CD4-positive, CD25-positive, alpha-beta regulatory T cell (primary cell): ENCODE results near the gene BMPR1A. TPM values are rescaled to one million over a fixed set of nuclear protein-coding genes. Genes with fewer than 3 reads are reported as not detected.

Experiments used
- ATAC-seq, 2 donors: fragments of 150-1000 bp; cut with Tn5 transposase; one replicate each; pipeline ENCODE4 v1.10.0; 2021; ENCODE audit warnings: low read depth in 2 of 2, moderate number of reproducible peaks in 2 of 2, moderate library complexity in 1 of 2
- DNase-seq, 3 donors: peaks; one replicate each; pipeline versions ENCODE4 v3.0.0 to v3.0.0-alpha.2; 2012 to 2022; ENCODE audit warnings: mixed read lengths in 1 of 3
- H3K27ac ChIP-seq: one replicate; pipeline ENCODE4 v1.7.0; 2013; ENCODE audit warnings: mild to moderate bottlenecking, low read length; ENCODE audit not compliant: insufficient read depth, poor library complexity, severe bottlenecking
- H3K27me3 ChIP-seq: one replicate; pipeline ENCODE4 v1.7.0; 2013; ENCODE audit warnings: low read length; ENCODE audit not compliant: control insufficient read depth, insufficient read depth
- H3K36me3 ChIP-seq: one replicate; pipeline ENCODE4 v1.7.0; 2013; ENCODE audit warnings: mild to moderate bottlenecking, low read length, moderate library complexity; ENCODE audit not compliant: control insufficient read depth, insufficient read depth
- H3K4me1 ChIP-seq: 2 replicates; pipeline ENCODE4 v1.7.0; 2013; ENCODE audit warnings: mild to moderate bottlenecking, low read length; ENCODE audit not compliant: insufficient read depth, control insufficient read depth, poor library complexity, severe bottlenecking
- H3K4me3 ChIP-seq: one replicate; pipeline ENCODE4 v1.7.0; 2013; ENCODE audit warnings: low read depth, mild to moderate bottlenecking, low read length, moderate library complexity
- H3K9me3 ChIP-seq, 2 experiments: 1 replicate in 1 of 2; 2 replicates in 1 of 2; pipeline ENCODE4 v1.7.0; 2013; ENCODE audit warnings: low read length in 2 of 2, mild to moderate bottlenecking in 1 of 2, moderate library complexity in 1 of 2; ENCODE audit not compliant: control insufficient read depth in 2 of 2
- H3K27ac Mint-ChIP-seq, 3 donors: one replicate each; pipeline ENCODE4 v1.8.0; 2020 to 2022; ENCODE audit warnings: mild to moderate bottlenecking in 3 of 3, mixed read lengths in 3 of 3, moderate library complexity in 2 of 3
- H3K27me3 Mint-ChIP-seq: one replicate; pipeline ENCODE4 v1.8.0; 2022; ENCODE audit warnings: mild to moderate bottlenecking, mixed read lengths
- H3K36me3 Mint-ChIP-seq: one replicate; pipeline ENCODE4 v1.8.0; 2020; ENCODE audit warnings: mixed read lengths
- H3K4me1 Mint-ChIP-seq, 4 donors: one replicate each; pipeline ENCODE4 v1.8.0; 2020 to 2022; ENCODE audit warnings: mixed read lengths in 4 of 4, mild to moderate bottlenecking in 1 of 4
- H3K4me3 Mint-ChIP-seq, 4 donors: one replicate each; pipeline ENCODE4 v1.8.0; 2020 to 2022; ENCODE audit warnings: mild to moderate bottlenecking in 4 of 4, mixed read lengths in 4 of 4, moderate library complexity in 3 of 4
- H3K9me3 Mint-ChIP-seq, 7 donors: one replicate each; pipeline ENCODE4 v1.8.0; 2020 to 2022; ENCODE audit warnings: mixed read lengths in 7 of 7, mild to moderate bottlenecking in 3 of 7, moderate library complexity in 2 of 7
- polyA plus RNA-seq, 4 donors: library from polyadenylated mRNA; unstranded; fragments of 300-500 nt; fragmentation: Illumina TruSeq; gene quantifications; one replicate each; pipeline ENCODE4 v1.2.3, GENCODE V29; 2021
- total RNA-seq: library from RNA; stranded (reverse); gene quantifications from one replicate; pipeline ENCODE4 v1.2.3, GENCODE V29; 2022

BMPR1A gene
- total and polyA plus RNA-seq, 5 donors from 2014 or later, result 2.2 to 8.8 (median 4.2) TPM

- H3K27me3 Mint-ChIP-seq, result peaks cover 5% of the 10 kb centered on the region
- H3K9me3 Mint-ChIP-seq, result no peaks in the 10 kb centered on the region
- DNase-seq (no peak), ATAC-seq (no peak)
- no peaks in the 10 kb centered on the region for H3K9me3 ChIP-seq
- H3K27ac ChIP-seq, result no peak overlapping the region
- H3K27ac Mint-ChIP-seq, result peak overlapping the region in 2 of 3 donors; percentile 55 to 83
- H3K27me3 ChIP-seq, result no peaks in the 10 kb centered on the region
- no peak overlapping the region for H3K4me3 ChIP-seq
- H3K4me1 ChIP-seq, result no peaks in the 10 kb centered on the region
- H3K4me3 Mint-ChIP-seq, result no peak overlapping the region
- no peaks in the 10 kb centered on the region for H3K36me3 ChIP-seq
- peaks cover 5 to 20% (median 12%) of the 10 kb centered on the region in 4 donors for H3K4me1 Mint-ChIP-seq
- H3K36me3 Mint-ChIP-seq, result peaks cover 4% of the 10 kb centered on the region
Measured at GRCh38 chr10:86799188-86799845, 42.9 kb downstream of the BMPR1A start.

- H3K36me3 ChIP-seq, result no peaks in the 10 kb centered on the region
- H3K4me3 Mint-ChIP-seq, result no peak overlapping the region
- no peak overlapping the region for H3K4me3 ChIP-seq
- H3K27ac ChIP-seq, result no peak overlapping the region
- H3K9me3 ChIP-seq, result no peaks in the 10 kb centered on the region
- ATAC-seq (no peak), DNase-seq (no peak)
- no peaks in the 10 kb centered on the region for H3K4me1 ChIP-seq
- H3K27me3 ChIP-seq, result no peaks in the 10 kb centered on the region
- H3K27me3 Mint-ChIP-seq, result peaks cover 5% of the 10 kb centered on the region
- H3K4me1 Mint-ChIP-seq, result peaks cover 3 to 16% (median 12%) of the 10 kb centered on the region in 4 donors
- no peaks in the 10 kb centered on the region for H3K9me3 Mint-ChIP-seq
- no peak overlapping the region for H3K27ac Mint-ChIP-seq
- peaks cover 4% of the 10 kb centered on the region for H3K36me3 Mint-ChIP-seq
Measured at GRCh38 chr10:86801995-86802394, 45.6 kb downstream of the BMPR1A start.

- Mint-ChIP-seq H3K27me3 (peaks cover 5% of the 10 kb centered on the region), H3K36me3 (peaks cover 4% of the 10 kb centered on the region), H3K27ac (no peak overlapping the region), H3K4me3 (no peak overlapping the region), H3K9me3 (no peaks in the 10 kb centered on the region), H3K4me1 (peaks cover 3 to 15% (median 12%) of the 10 kb centered on the region in 4 donors)
- no peaks in the 10 kb centered on the region for H3K4me1 ChIP-seq
- no peaks in the 10 kb centered on the region for H3K36me3 ChIP-seq
- no peak for DNase-seq
- no peak overlapping the region for H3K27ac ChIP-seq
- H3K4me3 ChIP-seq, result no peak overlapping the region
- no peak for ATAC-seq
- no peaks in the 10 kb centered on the region for H3K9me3 ChIP-seq
- no peaks in the 10 kb centered on the region for H3K27me3 ChIP-seq
Measured at GRCh38 chr10:86802473-86803108, 46.2 kb downstream of the BMPR1A start.

DNA sequence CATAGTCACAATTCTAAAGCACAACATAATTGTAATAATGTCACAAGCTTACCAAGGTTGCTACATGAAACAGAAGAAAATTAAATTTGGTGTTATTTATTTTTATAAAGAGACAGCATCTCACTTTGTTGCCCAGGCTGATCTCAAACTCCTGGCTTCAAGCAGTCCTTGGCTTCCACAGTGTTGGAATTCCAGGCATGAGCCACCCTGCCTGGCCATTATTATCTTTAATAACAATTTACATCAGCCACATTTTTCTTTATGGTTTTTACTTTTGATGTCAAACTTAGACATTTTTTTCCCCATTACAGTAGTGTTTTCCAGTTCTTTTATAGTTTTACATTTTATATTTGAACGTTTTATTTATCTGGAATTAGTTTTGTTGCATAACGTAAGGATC lies 46.7 kb downstream of the BMPR1A start:
- Histone ChIP-seq H3K4me3 (no peak overlapping the region), H3K4me1 (no peaks in the 10 kb centered on the region), H3K27me3 (no peaks in the 10 kb centered on the region), H3K9me3 (no peaks in the 10 kb centered on the region), H3K27ac (no peak overlapping the region), H3K36me3 (no peaks in the 10 kb centered on the region)
- ATAC-seq (no peak), DNase-seq (no peak)
- peaks cover 4% of the 10 kb centered on the region for H3K36me3 Mint-ChIP-seq
- no peak overlapping the region for H3K4me3 Mint-ChIP-seq
- no peak overlapping the region for H3K27ac Mint-ChIP-seq
- H3K4me1 Mint-ChIP-seq, result peaks cover 3 to 15% (median 12%) of the 10 kb centered on the region in 4 donors
- H3K27me3 Mint-ChIP-seq, result peaks cover 5% of the 10 kb centered on the region
- H3K9me3 Mint-ChIP-seq, result no peaks in the 10 kb centered on the region

DNA sequence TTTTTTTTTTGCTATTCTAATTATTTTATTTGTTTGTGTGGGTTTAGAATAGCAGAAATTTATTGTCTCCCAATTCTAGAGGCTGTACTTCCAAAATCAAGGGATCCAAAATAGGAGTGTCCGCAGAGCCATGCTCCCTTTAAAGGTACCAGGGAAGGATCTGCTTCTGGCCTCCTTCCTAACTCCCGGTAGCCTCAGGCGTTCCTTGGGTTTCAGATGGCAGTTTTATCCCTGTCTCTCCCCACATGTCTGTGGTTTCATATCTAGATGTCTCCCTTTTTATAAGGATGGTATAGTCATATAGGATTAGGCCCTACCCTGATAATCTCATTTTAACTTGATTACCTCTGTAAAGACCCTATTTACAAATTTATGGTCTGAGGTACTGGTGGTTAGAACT lies 48.4 kb downstream of the BMPR1A start:
- no peaks in the 10 kb centered on the region for H3K36me3 Mint-ChIP-seq
- peaks cover 0 to 2% (median under 1%) of the 10 kb centered on the region in 4 donors for H3K4me1 Mint-ChIP-seq
- no peak overlapping the region for H3K4me3 Mint-ChIP-seq
- Histone ChIP-seq H3K27me3 (no peaks in the 10 kb centered on the region), H3K4me3 (no peak overlapping the region), H3K27ac (no peak overlapping the region), H3K4me1 (no peaks in the 10 kb centered on the region), H3K9me3 (no peaks in the 10 kb centered on the region), H3K36me3 (no peaks in the 10 kb centered on the region)
- no peaks in the 10 kb centered on the region for H3K9me3 Mint-ChIP-seq
- no peak for ATAC-seq
- no peak overlapping the region for H3K27ac Mint-ChIP-seq
- H3K27me3 Mint-ChIP-seq, result no peaks in the 10 kb centered on the region
- DNase-seq, result no peak

GRCh38 chr10:86813101-86813500 lies 56.7 kb downstream of the BMPR1A start:
- Mint-ChIP-seq H3K4me3 (no peak overlapping the region), H3K27ac (no peak overlapping the region), H3K36me3 (peaks cover 7% of the 10 kb centered on the region), H3K4me1 (peaks cover 0 to 15% (median 2%) of the 10 kb centered on the region in 4 donors), H3K27me3 (no peaks in the 10 kb centered on the region), H3K9me3 (no peaks in the 10 kb centered on the region)
- no peak for ATAC-seq
- Histone ChIP-seq H3K4me1 (no peaks in the 10 kb centered on the region), H3K27ac (no peak overlapping the region), H3K4me3 (no peak overlapping the region), H3K27me3 (no peaks in the 10 kb centered on the region), H3K9me3 (no peaks in the 10 kb centered on the region), H3K36me3 (no peaks in the 10 kb centered on the region)
- no peak for DNase-seq

DNA sequence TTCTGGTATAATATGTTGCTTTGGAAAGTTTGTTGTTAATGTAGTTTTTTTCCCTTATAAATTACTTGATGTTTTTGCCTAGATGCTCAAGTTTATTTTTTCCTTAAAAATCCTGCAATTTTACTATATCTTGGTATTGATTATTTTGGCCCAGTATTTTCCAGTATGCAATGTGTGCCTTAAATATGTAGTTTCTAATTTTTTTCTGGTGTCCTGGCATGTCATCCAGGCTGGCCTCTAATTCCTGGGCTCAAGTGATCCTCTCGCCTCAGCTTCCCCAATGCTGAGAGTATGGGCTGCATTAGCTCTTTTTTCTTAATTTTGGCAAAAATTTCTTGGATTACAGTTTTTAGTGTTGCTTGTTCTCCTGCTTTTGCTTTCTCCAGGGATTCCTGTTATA lies 57.6 kb downstream of the BMPR1A start:
- Mint-ChIP-seq H3K27me3 (no peaks in the 10 kb centered on the region), H3K36me3 (peaks cover 7% of the 10 kb centered on the region), H3K4me3 (no peak overlapping the region), H3K9me3 (no peaks in the 10 kb centered on the region), H3K4me1 (peaks cover 0 to 15% (median 2%) of the 10 kb centered on the region in 4 donors), H3K27ac (no peak overlapping the region)
- no peak for ATAC-seq
- Histone ChIP-seq H3K4me3 (no peak overlapping the region), H3K27ac (no peak overlapping the region), H3K27me3 (no peaks in the 10 kb centered on the region), H3K9me3 (no peaks in the 10 kb centered on the region), H3K36me3 (no peaks in the 10 kb centered on the region), H3K4me1 (no peaks in the 10 kb centered on the region)
- no peak for DNase-seq
